Measurements from ENCODE around the gene ASPN.

Gene ASPN

GRCh38 chr9:92480986-92481633 is 1.2 kb downstream of the ASPN start:
- H4K91ac ChIP-seq (ENCODE audit: low read length), result no peak overlapping the region
- peaks cover 3% of the 10 kb centered on the region for H3K4me1 ChIP-seq (ENCODE audit: control insufficient read depth, insufficient read depth, low read depth, low read length)
- H2BK120ac ChIP-seq (ENCODE audit: low read depth, low read length), result no peak overlapping the region
- peak overlapping the region; percentile 88 for H3K9ac ChIP-seq (ENCODE audit: low read length)
- H3K14ac ChIP-seq (ENCODE audit: low read length in 2 of 2), result no peak overlapping the region
- no peaks in the 10 kb centered on the region for H3K36me3 ChIP-seq (ENCODE audit: control insufficient read depth in 1 of 2, insufficient read depth in 2 of 2, low read depth in 1 of 2, low read length in 2 of 2)
- no peak overlapping the region for H2BK15ac ChIP-seq (ENCODE audit: low read depth, poor library complexity, severe bottlenecking)
- H3K18ac ChIP-seq (ENCODE audit: low read depth in 1 of 2, low read length in 2 of 2), result no peak overlapping the region
- WGBS, result no CpG with 5 or more reads among the region's 2 CpGs
- no peak for DNase-seq
- no peak overlapping the region for H3K4me2 ChIP-seq (ENCODE audit: low read length, poor library complexity, severe bottlenecking)
- no peaks in the 10 kb centered on the region for H3K79me1 ChIP-seq (replicated peaks; ENCODE audit: low read length, poor library complexity, severe bottlenecking)
- no peak overlapping the region for H2AK5ac ChIP-seq (ENCODE audit: low read length, severe bottlenecking)
- no peak overlapping the region for H2BK12ac ChIP-seq (ENCODE audit: low read length in 2 of 2)
- H3K27ac ChIP-seq (ENCODE audit: low read length, poor library complexity, severe bottlenecking), result no peak overlapping the region
- H3K9me3 ChIP-seq (ENCODE audit: control insufficient read depth, low read length), result no peaks in the 10 kb centered on the region
- no peak overlapping the region for H2AFZ ChIP-seq (ENCODE audit: low read depth, low read length)
- peak overlapping the region in 1 of 2 experiments; percentile 65 for H3K4me3 ChIP-seq (ENCODE audit: insufficient read depth in 1 of 2, low read depth in 1 of 2, low read length in 2 of 2)
- no peak overlapping the region for H4K8ac ChIP-seq (ENCODE audit: low read length)
- no peak overlapping the region for H3K4ac ChIP-seq (ENCODE audit: low read depth in 1 of 2, low read length in 2 of 2)
- H3K27me3 ChIP-seq (ENCODE audit: control insufficient read depth in 1 of 2, insufficient read depth in 1 of 2, low read length in 2 of 2), result no peaks in the 10 kb centered on the region
- no peak overlapping the region for H3K23ac ChIP-seq (ENCODE audit: low read length in 2 of 2)
- H2BK5ac ChIP-seq (ENCODE audit: low read depth, low read length, poor library complexity, severe bottlenecking), result no peak overlapping the region

- Histone ChIP-seq H2AFZ (ENCODE audit: low read depth, low read length) (no peak overlapping the region), H3K27me3 (ENCODE audit: control insufficient read depth in 1 of 2, insufficient read depth in 1 of 2, low read length in 2 of 2) (no peaks in the 10 kb centered on the region), H3K9ac (ENCODE audit: low read length) (peak overlapping the region; percentile 88), H3K23ac (ENCODE audit: low read length in 2 of 2) (no peak overlapping the region), H2BK15ac (ENCODE audit: low read depth, poor library complexity, severe bottlenecking) (no peak overlapping the region), H2BK120ac (ENCODE audit: low read depth, low read length) (no peak overlapping the region), H3K14ac (ENCODE audit: low read length in 2 of 2) (no peak overlapping the region), H3K36me3 (ENCODE audit: control insufficient read depth in 1 of 2, insufficient read depth in 2 of 2, low read depth in 1 of 2, low read length in 2 of 2) (no peaks in the 10 kb centered on the region), H2BK12ac (ENCODE audit: low read length in 2 of 2) (peak overlapping the region in 1 of 2 experiments; percentile 77), H4K91ac (ENCODE audit: low read length) (no peak overlapping the region), H3K27ac (ENCODE audit: low read length, poor library complexity, severe bottlenecking) (peak overlapping the region; percentile 50), H4K8ac (ENCODE audit: low read length) (peak overlapping the region; percentile 7), H3K79me1 (replicated peaks; ENCODE audit: low read length, poor library complexity, severe bottlenecking) (no peaks in the 10 kb centered on the region), H3K4me1 (ENCODE audit: control insufficient read depth, insufficient read depth, low read depth, low read length) (peaks cover 3% of the 10 kb centered on the region), H3K4me3 (ENCODE audit: insufficient read depth in 1 of 2, low read depth in 1 of 2, low read length in 2 of 2) (peak overlapping the region in 1 of 2 experiments; percentile 65), H3K18ac (ENCODE audit: low read depth in 1 of 2, low read length in 2 of 2) (peak overlapping the region in 1 of 2 experiments; percentile 85), H3K4ac (ENCODE audit: low read depth in 1 of 2, low read length in 2 of 2) (no peak overlapping the region), H3K4me2 (ENCODE audit: low read length, poor library complexity, severe bottlenecking) (no peak overlapping the region), H2BK5ac (ENCODE audit: low read depth, low read length, poor library complexity, severe bottlenecking) (no peak overlapping the region), H3K9me3 (ENCODE audit: control insufficient read depth, low read length) (no peaks in the 10 kb centered on the region), H2AK5ac (ENCODE audit: low read length, severe bottlenecking) (no peak overlapping the region)
- 3% methylated on average over 2 of the region's 2 CpGs for WGBS
- peak; percentile 73 for DNase-seq
These were observed 2.0 kb downstream of the ASPN start for GRCh38 chr9:92480291-92480771.

- Histone ChIP-seq H2BK15ac (ENCODE audit: low read depth, poor library complexity, severe bottlenecking) (no peak overlapping the region), H3K4me3 (ENCODE audit: insufficient read depth in 1 of 2, low read depth in 1 of 2, low read length in 2 of 2) (no peak overlapping the region), H3K4me2 (ENCODE audit: low read length, poor library complexity, severe bottlenecking) (no peak overlapping the region), H3K4me1 (ENCODE audit: control insufficient read depth, insufficient read depth, low read depth, low read length) (peaks cover 2% of the 10 kb centered on the region), H4K8ac (ENCODE audit: low read length) (no peak overlapping the region), H3K27me3 (ENCODE audit: control insufficient read depth in 1 of 2, insufficient read depth in 1 of 2, low read length in 2 of 2) (no peaks in the 10 kb centered on the region), H2BK12ac (ENCODE audit: low read length in 2 of 2) (peak overlapping the region; percentile 76 to 90), H3K9me3 (ENCODE audit: control insufficient read depth, low read length) (no peaks in the 10 kb centered on the region), H2AFZ (ENCODE audit: low read depth, low read length) (no peak overlapping the region), H3K79me1 (replicated peaks; ENCODE audit: low read length, poor library complexity, severe bottlenecking) (no peaks in the 10 kb centered on the region), H4K91ac (ENCODE audit: low read length) (no peak overlapping the region), H3K18ac (ENCODE audit: low read depth in 1 of 2, low read length in 2 of 2) (peak overlapping the region; percentile 19 to 40), H3K9ac (ENCODE audit: low read length) (no peak overlapping the region), H2BK120ac (ENCODE audit: low read depth, low read length) (peak overlapping the region; percentile 39), H3K36me3 (ENCODE audit: control insufficient read depth in 1 of 2, insufficient read depth in 2 of 2, low read depth in 1 of 2, low read length in 2 of 2) (no peaks in the 10 kb centered on the region), H2AK5ac (ENCODE audit: low read length, severe bottlenecking) (no peak overlapping the region), H3K14ac (ENCODE audit: low read length in 2 of 2) (no peak overlapping the region), H3K23ac (ENCODE audit: low read length in 2 of 2) (no peak overlapping the region), H3K27ac (ENCODE audit: low read length, poor library complexity, severe bottlenecking) (no peak overlapping the region), H3K4ac (ENCODE audit: low read depth in 1 of 2, low read length in 2 of 2) (peak overlapping the region in 1 of 2 experiments; percentile 55), H2BK5ac (ENCODE audit: low read depth, low read length, poor library complexity, severe bottlenecking) (no peak overlapping the region)
- DNase-seq, result no peak
These were observed 3.0 kb downstream of the ASPN start for GRCh38 chr9:92479346-92479745.

GRCh38 chr9:92478783-92479182 is 3.5 kb downstream of the ASPN start:
- H3K9ac ChIP-seq (ENCODE audit: low read length), result no peak overlapping the region

More at GRCh38 chr9:92478783-92479182, 3.5 kb downstream of the ASPN start:
- Histone ChIP-seq H2AK5ac (ENCODE audit: low read length, severe bottlenecking) (no peak overlapping the region), H3K36me3 (ENCODE audit: control insufficient read depth in 1 of 2, insufficient read depth in 2 of 2, low read depth in 1 of 2, low read length in 2 of 2) (no peaks in the 10 kb centered on the region), H3K14ac (ENCODE audit: low read length in 2 of 2) (no peak overlapping the region), H4K8ac (ENCODE audit: low read length) (no peak overlapping the region), H2AFZ (ENCODE audit: low read depth, low read length) (no peak overlapping the region), H2BK120ac (ENCODE audit: low read depth, low read length) (peak overlapping the region; percentile 39), H3K79me1 (replicated peaks; ENCODE audit: low read length, poor library complexity, severe bottlenecking) (no peaks in the 10 kb centered on the region), H3K23ac (ENCODE audit: low read length in 2 of 2) (no peak overlapping the region), H4K91ac (ENCODE audit: low read length) (peak overlapping the region; percentile 20), H3K4me2 (ENCODE audit: low read length, poor library complexity, severe bottlenecking) (no peak overlapping the region), H3K27me3 (ENCODE audit: control insufficient read depth in 1 of 2, insufficient read depth in 1 of 2, low read length in 2 of 2) (no peaks in the 10 kb centered on the region), H2BK5ac (ENCODE audit: low read depth, low read length, poor library complexity, severe bottlenecking) (no peak overlapping the region), H2BK12ac (ENCODE audit: low read length in 2 of 2) (peak overlapping the region; percentile 61 to 65), H3K4me1 (ENCODE audit: control insufficient read depth, insufficient read depth, low read depth, low read length) (peaks cover 2% of the 10 kb centered on the region), H3K9me3 (ENCODE audit: control insufficient read depth, low read length) (no peaks in the 10 kb centered on the region), H3K27ac (ENCODE audit: low read length, poor library complexity, severe bottlenecking) (no peak overlapping the region), H2BK15ac (ENCODE audit: low read depth, poor library complexity, severe bottlenecking) (no peak overlapping the region), H3K4me3 (ENCODE audit: insufficient read depth in 1 of 2, low read depth in 1 of 2, low read length in 2 of 2) (no peak overlapping the region), H3K18ac (ENCODE audit: low read depth in 1 of 2, low read length in 2 of 2) (peak overlapping the region; percentile 6 to 52), H3K4ac (ENCODE audit: low read depth in 1 of 2, low read length in 2 of 2) (peak overlapping the region; percentile 6 to 36)
- WGBS, result 98% methylated on average over 6 of the region's 7 CpGs
- no peak for DNase-seq

All from mesenchymal stem cell (in vitro differentiated cells and primary cell).